Left lung (tissue), 10 donors: Measurements from ENCODE around the gene FHOD3. TPM values are rescaled to one million over a fixed set of nuclear protein-coding genes. Genes with fewer than 3 reads are reported as not detected.

Experiments
- ATAC-seq: fragments of 200-7000 bp; cut with Tn5 transposase; one replicate; pipeline ENCODE4 v1.9.1; 2020; ENCODE audit warnings: moderate library complexity
- DNase-seq, 4 donors: peaks; one replicate each; pipeline ENCODE4 v3.0.0-alpha.2; 2013 to 2020
- H3K27ac ChIP-seq, 2 donors: fragments of 200-600 bp; sonication (generic) in 1 of 2; one replicate each; pipeline versions ENCODE4 v1.5.0 to v1.8.0; 2020 to 2021
- H3K27me3 ChIP-seq, 2 donors: fragments of 200-600 bp; sonication (generic) in 1 of 2; one replicate each; pipeline versions ENCODE4 v1.5.0 to v1.8.0; 2020 to 2021
- H3K36me3 ChIP-seq, 2 donors: fragments of 200-600 bp; sonication (generic) in 1 of 2; one replicate each; pipeline versions ENCODE4 v1.5.0 to v1.8.0; 2020 to 2021
- H3K4me1 ChIP-seq, 2 donors: fragments of 200-600 bp; one replicate each; pipeline ENCODE4 v1.8.0; 2021
- H3K4me3 ChIP-seq, 2 donors: fragments of 200-600 bp; sonication (generic) in 1 of 2; one replicate each; pipeline versions ENCODE4 v1.5.0 to v1.8.0; 2020 to 2021; ENCODE audit warnings: mild to moderate bottlenecking in 1 of 2
- H3K9me3 ChIP-seq, 2 donors: fragments of 200-600 bp; sonication (generic) in 1 of 2; one replicate each; pipeline versions ENCODE4 v1.5.0 to v1.8.0; 2020 to 2021
- CTCF ChIP-seq, 2 donors: fragments of 200-600 bp; sonication (generic) in 1 of 2; IDR thresholded peaks; one replicate each; pipeline versions ENCODE4 v1.5.0 to v1.8.0; 2021; ENCODE audit warnings: antibody characterized with exemption in 2 of 2
- intact Hi-C, 2 donors: fragments of 100-400 bp; cut with DNase I; formaldehyde crosslinking; loops; one replicate each; pipeline versions ENCODE4 v1.11.2 to v1.14.2; 2022
- polyA plus RNA-seq, 6 donors: library from polyadenylated mRNA; unstranded; fragments of 120-200 nt; gene quantifications; one replicate each; pipeline ENCODE4 v1.2.1, GENCODE V29; 2013; ENCODE audit not compliant: insufficient read length in 6 of 6
- total RNA-seq, 2 donors: library from RNA; stranded (reverse); fragmentation: NEBNext Ultra II Directional; extraction: Animal tissue kit (Norgen Biotek cat#: 25700); gene quantifications; one replicate each; pipeline ENCODE4 v1.2.1, GENCODE V29; 2021
- donor health status: DM: no; HTN: yes; CAD: no.
- donor health status: DM: no; HTN: no; CAD: no.

FHOD3 gene
- total and polyA plus RNA-seq, 8 donors = 0.55 to 2.9 (median 1.5) TPM

DNA sequence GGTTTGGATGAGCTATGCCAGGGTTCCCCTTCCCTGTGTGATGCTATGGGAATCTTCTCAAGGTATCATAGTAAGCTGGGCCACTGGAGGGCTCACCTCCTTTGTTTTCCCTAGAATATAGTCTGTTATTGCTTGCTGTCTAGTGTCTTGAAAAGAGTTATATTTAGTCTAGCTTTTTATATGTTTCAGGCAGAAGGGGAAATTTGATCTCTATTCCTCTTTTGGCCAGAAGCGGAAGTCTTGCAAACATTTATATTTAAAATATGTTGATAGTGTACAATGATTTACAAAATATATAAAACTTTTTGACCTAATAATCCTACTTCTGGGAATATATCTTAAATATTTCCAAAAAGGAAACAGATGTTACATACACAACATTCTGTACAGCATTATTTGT, 260.7 kb downstream of the FHOD3 start:
- DNase-seq = no peak
- no peak overlapping the region for H3K27ac ChIP-seq
- intact Hi-C loops = no loop called here
- no peak overlapping the region for H3K4me3 ChIP-seq
- H3K36me3 ChIP-seq = no peaks in the 10 kb centered on the region
- H3K9me3 ChIP-seq = no peaks in the 10 kb centered on the region
- TF ChIP-seq CTCF (IDR thresholded peaks at IDR 0.05) = no peak
- H3K4me1 ChIP-seq = no peaks in the 10 kb centered on the region
- no peak for ATAC-seq
- H3K27me3 ChIP-seq = no peaks in the 10 kb centered on the region

DNA sequence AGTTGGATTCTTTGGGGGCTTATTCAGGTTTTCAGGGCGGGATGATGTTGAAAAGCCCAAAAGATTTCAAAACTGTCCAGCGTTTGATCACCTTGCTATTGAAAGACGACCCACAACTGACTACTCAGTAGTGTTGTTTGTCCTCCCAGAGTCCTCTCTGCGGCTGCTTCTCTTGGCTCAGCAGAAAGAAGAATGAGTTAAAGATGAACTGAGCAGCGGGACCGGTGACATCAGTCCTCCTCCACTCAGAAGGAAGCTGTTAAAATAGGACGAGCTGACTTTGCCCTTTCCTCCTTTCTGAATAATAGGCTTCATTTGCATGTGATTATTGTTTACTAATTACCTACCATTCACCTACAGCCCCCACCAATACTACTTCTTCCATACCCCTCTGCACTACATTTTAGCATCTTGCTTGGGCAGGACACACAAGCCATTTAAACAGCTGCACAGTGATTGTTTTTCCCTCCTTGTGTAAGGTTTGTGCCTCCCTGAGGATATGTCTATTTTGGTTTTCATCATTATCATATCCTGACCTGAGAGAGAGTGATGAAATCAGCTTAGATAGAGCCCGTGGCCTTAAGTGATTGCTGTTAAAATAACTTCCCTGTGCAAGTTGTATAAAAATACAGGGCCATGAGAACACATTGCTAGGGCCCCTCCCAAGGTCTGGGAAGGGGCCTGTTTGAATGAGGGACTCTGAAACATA, 261.8 kb downstream of the FHOD3 start:
- no peak overlapping the region for H3K27ac ChIP-seq
- ATAC-seq (no peak), DNase-seq (no peak)
- H3K4me3 ChIP-seq = no peak overlapping the region
- H3K9me3 ChIP-seq = no peaks in the 10 kb centered on the region
- no peak for TF ChIP-seq CTCF (IDR thresholded peaks at IDR 0.05)
- no peaks in the 10 kb centered on the region for H3K4me1 ChIP-seq
- no peaks in the 10 kb centered on the region for H3K36me3 ChIP-seq
- intact Hi-C loops = no loop called here
- H3K27me3 ChIP-seq = peaks cover 0 to 4% of the 10 kb centered on the region in 2 donors

DNA sequence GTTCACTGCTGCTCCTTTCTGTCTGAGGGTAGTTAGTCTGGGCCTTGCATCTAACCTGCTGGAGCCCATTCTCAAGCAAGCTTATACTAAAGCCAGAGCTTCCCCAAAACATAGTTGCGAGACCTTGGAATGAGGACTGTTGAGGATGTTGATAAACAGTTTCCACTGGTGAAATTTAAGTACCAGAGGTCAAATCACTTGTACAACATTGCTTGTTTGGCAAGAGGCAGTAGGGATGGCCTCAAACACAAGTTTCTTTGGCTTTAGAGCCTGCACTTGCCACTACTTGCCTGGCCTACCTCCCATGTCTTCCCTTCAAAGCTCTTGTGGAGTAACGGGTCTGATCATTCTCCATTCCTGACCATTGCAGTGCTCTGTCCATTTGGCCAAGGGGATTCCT, 262.7 kb downstream of the FHOD3 start:
- ATAC-seq = no peak
- no peaks in the 10 kb centered on the region for H3K9me3 ChIP-seq
- no peak for DNase-seq
- TF ChIP-seq CTCF (IDR thresholded peaks at IDR 0.05) = no peak
- no peaks in the 10 kb centered on the region for H3K4me1 ChIP-seq
- H3K27ac ChIP-seq = no peak overlapping the region
- no peaks in the 10 kb centered on the region for H3K36me3 ChIP-seq
- peaks cover 0 to 4% of the 10 kb centered on the region in 2 donors for H3K27me3 ChIP-seq
- intact Hi-C loops = no loop called here
- no peak overlapping the region for H3K4me3 ChIP-seq

DNA sequence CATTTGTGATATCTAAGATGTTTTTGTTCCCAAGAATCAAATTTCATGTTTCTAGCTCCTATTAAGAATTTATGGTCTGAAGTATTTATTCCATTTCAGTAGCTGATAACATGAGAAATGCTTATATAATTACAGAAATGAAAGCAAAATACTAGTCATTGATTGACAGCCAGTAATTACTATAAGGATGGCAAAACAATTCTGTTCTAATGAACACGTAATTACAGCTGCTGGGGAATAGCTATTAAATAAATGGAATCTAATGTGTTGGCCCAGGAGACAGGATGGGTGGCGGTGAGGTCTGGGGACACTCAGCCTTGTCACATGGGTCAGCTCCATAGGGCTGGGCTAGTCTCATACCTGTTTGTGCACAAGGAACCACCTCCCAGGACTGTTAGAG, 263.5 kb downstream of the FHOD3 start:
- Histone ChIP-seq H3K4me1 (no peaks in the 10 kb centered on the region), H3K9me3 (no peaks in the 10 kb centered on the region), H3K4me3 (no peak overlapping the region), H3K27me3 (peaks cover 0 to 4% of the 10 kb centered on the region in 2 donors), H3K27ac (no peak overlapping the region), H3K36me3 (no peaks in the 10 kb centered on the region)
- ATAC-seq = no peak
- TF ChIP-seq CTCF (IDR thresholded peaks at IDR 0.05) = no peak
- no peak for DNase-seq
- intact Hi-C loops = no loop called here

GRCh38 chr18:36564841-36565240, 267.3 kb downstream of the FHOD3 start:
- Histone ChIP-seq H3K27ac (no peak overlapping the region), H3K9me3 (no peaks in the 10 kb centered on the region), H3K36me3 (no peaks in the 10 kb centered on the region), H3K27me3 (peaks cover 0 to 4% of the 10 kb centered on the region in 2 donors), H3K4me3 (no peak overlapping the region), H3K4me1 (no peaks in the 10 kb centered on the region)
- no peak for TF ChIP-seq CTCF (IDR thresholded peaks at IDR 0.05)
- DNase-seq (no peak), ATAC-seq (no peak)
- intact Hi-C loops = no loop called here
